CD4-positive, CD25-positive, alpha-beta regulatory T cell (primary cell): ENCODE measurements around the gene RLN3. TPM values are rescaled to one million over a fixed set of nuclear protein-coding genes. Genes with fewer than 3 reads are reported as not detected.
A peak's percentile ranks its signal among the peaks of the same experiment; 100 is the strongest.

ENCODE experiments used
- ATAC-seq, 2 donors: fragments of 150-1000 bp; cut with Tn5 transposase; one replicate each; pipeline ENCODE4 v1.10.0; 2021; ENCODE audit warnings: low read depth in 2 of 2, moderate number of reproducible peaks in 2 of 2, moderate library complexity in 1 of 2
- DNase-seq, 3 donors: peaks; one replicate each; pipeline versions ENCODE4 v3.0.0 to v3.0.0-alpha.2; 2012 to 2022; ENCODE audit warnings: mixed read lengths in 1 of 3
- H3K27ac ChIP-seq: one replicate; pipeline ENCODE4 v1.7.0; 2013; ENCODE audit warnings: mild to moderate bottlenecking, low read length; ENCODE audit not compliant: insufficient read depth, poor library complexity, severe bottlenecking
- H3K27me3 ChIP-seq: one replicate; pipeline ENCODE4 v1.7.0; 2013; ENCODE audit warnings: low read length; ENCODE audit not compliant: control insufficient read depth, insufficient read depth
- H3K36me3 ChIP-seq: one replicate; pipeline ENCODE4 v1.7.0; 2013; ENCODE audit warnings: mild to moderate bottlenecking, low read length, moderate library complexity; ENCODE audit not compliant: control insufficient read depth, insufficient read depth
- H3K4me1 ChIP-seq: 2 replicates; pipeline ENCODE4 v1.7.0; 2013; ENCODE audit warnings: mild to moderate bottlenecking, low read length; ENCODE audit not compliant: insufficient read depth, control insufficient read depth, poor library complexity, severe bottlenecking
- H3K4me3 ChIP-seq: one replicate; pipeline ENCODE4 v1.7.0; 2013; ENCODE audit warnings: low read depth, mild to moderate bottlenecking, low read length, moderate library complexity
- H3K9me3 ChIP-seq, 2 experiments: 1 replicate in 1 of 2; 2 replicates in 1 of 2; pipeline ENCODE4 v1.7.0; 2013; ENCODE audit warnings: low read length in 2 of 2, mild to moderate bottlenecking in 1 of 2, moderate library complexity in 1 of 2; ENCODE audit not compliant: control insufficient read depth in 2 of 2
- H3K27ac Mint-ChIP-seq, 3 donors: one replicate each; pipeline ENCODE4 v1.8.0; 2020 to 2022; ENCODE audit warnings: mild to moderate bottlenecking in 3 of 3, mixed read lengths in 3 of 3, moderate library complexity in 2 of 3
- H3K27me3 Mint-ChIP-seq: one replicate; pipeline ENCODE4 v1.8.0; 2022; ENCODE audit warnings: mild to moderate bottlenecking, mixed read lengths
- H3K36me3 Mint-ChIP-seq: one replicate; pipeline ENCODE4 v1.8.0; 2020; ENCODE audit warnings: mixed read lengths
- H3K4me1 Mint-ChIP-seq, 4 donors: one replicate each; pipeline ENCODE4 v1.8.0; 2020 to 2022; ENCODE audit warnings: mixed read lengths in 4 of 4, mild to moderate bottlenecking in 1 of 4
- H3K4me3 Mint-ChIP-seq, 4 donors: one replicate each; pipeline ENCODE4 v1.8.0; 2020 to 2022; ENCODE audit warnings: mild to moderate bottlenecking in 4 of 4, mixed read lengths in 4 of 4, moderate library complexity in 3 of 4
- H3K9me3 Mint-ChIP-seq, 7 donors: one replicate each; pipeline ENCODE4 v1.8.0; 2020 to 2022; ENCODE audit warnings: mixed read lengths in 7 of 7, mild to moderate bottlenecking in 3 of 7, moderate library complexity in 2 of 7
- polyA plus RNA-seq, 4 donors: library from polyadenylated mRNA; unstranded; fragments of 300-500 nt; fragmentation: Illumina TruSeq; gene quantifications; one replicate each; pipeline ENCODE4 v1.2.3, GENCODE V29; 2021
- total RNA-seq: library from RNA; stranded (reverse); gene quantifications from one replicate; pipeline ENCODE4 v1.2.3, GENCODE V29; 2022

The RLN3 gene
- total and polyA plus RNA-seq, 5 donors from 2014 or later, result 0.55 TPM; not detected in 4

DNA sequence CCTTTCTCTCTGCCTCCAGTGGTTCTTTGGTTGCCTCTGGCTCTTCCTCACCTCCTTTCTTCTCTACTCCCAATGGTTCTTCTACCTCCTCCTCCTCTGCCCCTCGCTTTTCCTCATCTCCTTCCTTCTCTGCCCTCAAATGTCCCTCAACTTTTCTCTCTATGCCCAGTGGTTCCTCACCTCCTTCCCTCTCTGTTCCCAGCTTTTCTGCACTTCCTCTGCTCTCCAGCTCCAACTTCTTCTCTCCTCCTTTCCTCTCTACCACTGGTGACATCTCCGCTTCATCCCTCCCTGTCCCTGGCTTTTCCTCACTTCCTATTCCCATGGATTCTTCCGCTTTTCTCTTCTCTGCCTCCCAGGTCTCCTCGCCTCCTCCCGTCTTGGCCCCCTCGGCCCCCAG is 26.2 kb downstream of the RLN3 start:
- DNase-seq, result no peak

GRCh38 chr19:14054721-14055120 is 26.8 kb downstream of the RLN3 start:
- Mint-ChIP-seq H3K4me1 (peaks cover 0 to 25% (median 8%) of the 10 kb centered on the region in 4 donors), H3K27me3 (peaks cover 30% of the 10 kb centered on the region), H3K9me3 (peaks cover 0 to 3% (median 0%) of the 10 kb centered on the region in 7 donors), H3K4me3 (no peak overlapping the region), H3K27ac (no peak overlapping the region), H3K36me3 (peaks cover 22% of the 10 kb centered on the region)
- H3K4me1 ChIP-seq, result peaks cover 17% of the 10 kb centered on the region
- peaks cover 31% of the 10 kb centered on the region for H3K36me3 ChIP-seq
- H3K27ac ChIP-seq, result no peak overlapping the region
- no peak for DNase-seq
- no peak overlapping the region for H3K4me3 ChIP-seq
- ATAC-seq, result no peak
- peaks cover 8% of the 10 kb centered on the region for H3K27me3 ChIP-seq
- H3K9me3 ChIP-seq, result no peaks in the 10 kb centered on the region

More for the DNA sequence above, 26.2 kb downstream of the RLN3 start:
- Mint-ChIP-seq H3K9me3 (peaks cover 0 to 3% (median 0%) of the 10 kb centered on the region in 7 donors), H3K36me3 (peaks cover 23% of the 10 kb centered on the region), H3K4me1 (peaks cover 0 to 23% (median 8%) of the 10 kb centered on the region in 4 donors), H3K4me3 (no peak overlapping the region), H3K27me3 (peaks cover 25% of the 10 kb centered on the region), H3K27ac (peak overlapping the region in 2 of 3 donors; percentile 33 to 46)
- ATAC-seq, result no peak
- H3K4me1 ChIP-seq, result peaks cover 17% of the 10 kb centered on the region
- no peaks in the 10 kb centered on the region for H3K9me3 ChIP-seq
- no peak overlapping the region for H3K27ac ChIP-seq
- H3K36me3 ChIP-seq, result peaks cover 34% of the 10 kb centered on the region
- peaks cover 8% of the 10 kb centered on the region for H3K27me3 ChIP-seq
- H3K4me3 ChIP-seq, result no peak overlapping the region

DNA sequence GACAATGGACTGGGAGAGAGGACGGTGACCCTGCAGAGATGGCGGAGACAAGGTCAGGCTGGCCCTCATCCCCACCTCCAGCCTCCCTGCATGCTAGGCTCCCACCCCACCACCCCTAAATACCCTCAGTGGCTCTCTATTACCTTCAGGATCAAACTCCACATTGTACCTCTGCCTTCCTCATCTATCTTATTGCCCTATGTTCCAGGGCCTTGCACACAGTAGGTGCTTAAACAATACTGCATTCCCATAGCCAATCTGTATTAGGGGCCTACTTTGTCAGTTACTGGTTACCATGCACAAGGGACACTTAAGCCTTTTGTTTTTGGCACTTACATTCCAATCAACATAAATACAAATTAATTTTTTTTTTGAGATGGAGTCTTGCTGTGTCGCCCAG is 27.4 kb downstream of the RLN3 start:
- peaks cover 0 to 3% (median 0%) of the 10 kb centered on the region in 7 donors for H3K9me3 Mint-ChIP-seq
- no peak overlapping the region for H3K4me3 Mint-ChIP-seq
- H3K27ac ChIP-seq, result no peak overlapping the region
- peaks cover 10% of the 10 kb centered on the region for H3K27me3 ChIP-seq
- H3K4me1 Mint-ChIP-seq, result peaks cover 0 to 29% (median 8%) of the 10 kb centered on the region in 4 donors
- DNase-seq (no peak), ATAC-seq (no peak)
- peaks cover 36% of the 10 kb centered on the region for H3K27me3 Mint-ChIP-seq
- H3K36me3 Mint-ChIP-seq, result peaks cover 16% of the 10 kb centered on the region
- H3K36me3 ChIP-seq, result peaks cover 26% of the 10 kb centered on the region
- no peak overlapping the region for H3K27ac Mint-ChIP-seq
- H3K9me3 ChIP-seq, result no peaks in the 10 kb centered on the region
- no peak overlapping the region for H3K4me3 ChIP-seq
- H3K4me1 ChIP-seq, result peaks cover 17% of the 10 kb centered on the region

DNA sequence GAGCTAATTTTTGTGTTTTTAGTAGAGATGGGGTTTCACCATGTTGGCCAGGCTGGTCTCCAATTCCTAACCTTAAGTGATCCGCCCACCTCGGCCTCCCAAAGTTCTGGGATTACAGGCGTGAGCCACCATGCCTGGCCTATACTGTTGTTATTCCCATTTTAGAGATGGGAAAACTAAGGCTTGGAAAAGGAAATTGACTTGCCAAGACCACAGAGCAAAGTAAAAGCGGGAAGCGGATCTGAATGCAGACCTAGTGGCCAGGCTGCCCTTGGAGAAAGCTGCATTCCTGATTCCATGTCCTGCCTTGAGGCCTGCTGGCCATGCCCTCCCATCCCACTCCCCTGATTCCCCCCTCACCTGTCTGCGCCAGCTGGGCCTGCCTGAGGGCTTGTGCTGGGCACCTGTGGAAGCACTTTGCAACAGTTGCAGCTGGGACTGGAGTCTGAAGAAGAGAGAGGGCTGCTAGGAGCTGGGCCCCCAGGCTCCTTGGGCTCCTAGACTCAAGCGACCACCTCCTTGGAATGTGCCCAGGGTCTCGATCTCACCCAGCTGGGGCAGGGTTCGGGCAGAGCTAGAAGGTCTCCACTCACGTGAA is 28.2 kb downstream of the RLN3 start:
- H3K9me3 Mint-ChIP-seq, result peaks cover 0 to 3% (median 0%) of the 10 kb centered on the region in 7 donors
- Histone ChIP-seq H3K9me3 (no peaks in the 10 kb centered on the region), H3K4me3 (no peak overlapping the region), H3K4me1 (peaks cover 17% of the 10 kb centered on the region), H3K36me3 (peaks cover 19% of the 10 kb centered on the region), H3K27ac (no peak overlapping the region), H3K27me3 (peaks cover 11% of the 10 kb centered on the region)
- H3K36me3 Mint-ChIP-seq, result peaks cover 14% of the 10 kb centered on the region
- H3K27me3 Mint-ChIP-seq, result peaks cover 42% of the 10 kb centered on the region
- H3K4me3 Mint-ChIP-seq, result no peak overlapping the region
- no peak overlapping the region for H3K27ac Mint-ChIP-seq
- peaks cover 0 to 29% (median 8%) of the 10 kb centered on the region in 4 donors for H3K4me1 Mint-ChIP-seq
- ATAC-seq, result no peak
- no peak for DNase-seq

DNA sequence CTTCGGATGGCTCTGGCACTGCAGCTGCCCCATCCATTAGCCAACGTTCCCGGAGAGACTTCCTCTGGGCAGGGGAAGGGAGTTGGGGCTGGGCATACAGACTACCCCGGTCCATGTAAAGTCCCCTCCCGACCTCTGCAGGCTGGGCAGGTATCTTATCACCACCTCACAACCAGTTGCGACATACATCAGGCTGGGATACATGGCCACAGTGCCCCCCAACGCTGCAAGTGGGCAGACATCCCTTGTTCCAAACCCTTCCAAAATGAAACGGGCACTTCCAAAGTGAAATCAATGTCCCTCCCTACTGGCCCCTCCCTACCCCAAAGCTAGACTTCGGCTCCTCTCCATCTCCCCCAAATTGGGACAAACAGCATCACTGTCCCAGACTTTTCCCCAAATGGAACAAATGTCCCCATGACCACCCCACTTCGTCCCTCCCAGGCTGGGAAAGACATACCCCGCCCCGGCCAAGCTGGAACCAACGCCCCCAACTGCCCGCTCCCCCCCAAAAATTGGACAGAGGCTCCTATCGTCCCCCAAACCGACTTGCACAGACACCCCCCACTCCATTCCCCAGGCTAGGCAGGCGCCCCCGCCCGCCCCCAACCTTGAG is 28.9 kb downstream of the RLN3 start:
- Mint-ChIP-seq H3K9me3 (peaks cover 0 to 3% (median 0%) of the 10 kb centered on the region in 7 donors), H3K27ac (no peak overlapping the region), H3K36me3 (peaks cover 10% of the 10 kb centered on the region), H3K4me3 (peak overlapping the region in 1 of 4 donors; percentile 29), H3K27me3 (peaks cover 45% of the 10 kb centered on the region), H3K4me1 (peaks cover 0 to 29% (median 8%) of the 10 kb centered on the region in 4 donors)
- no peak for DNase-seq
- no peak overlapping the region for H3K27ac ChIP-seq
- no peaks in the 10 kb centered on the region for H3K9me3 ChIP-seq
- H3K27me3 ChIP-seq, result peaks cover 11% of the 10 kb centered on the region
- no peak for ATAC-seq
- peaks cover 14% of the 10 kb centered on the region for H3K36me3 ChIP-seq
- peaks cover 17% of the 10 kb centered on the region for H3K4me1 ChIP-seq
- H3K4me3 ChIP-seq, result no peak overlapping the region

- peaks cover 0 to 29% (median 8%) of the 10 kb centered on the region in 4 donors for H3K4me1 Mint-ChIP-seq
- H3K27me3 Mint-ChIP-seq, result peaks cover 45% of the 10 kb centered on the region
- no peaks in the 10 kb centered on the region for H3K9me3 Mint-ChIP-seq
- H3K4me1 ChIP-seq, result peaks cover 17% of the 10 kb centered on the region
- ATAC-seq (no peak), DNase-seq (no peak)
- H3K36me3 ChIP-seq, result no peaks in the 10 kb centered on the region
- no peaks in the 10 kb centered on the region for H3K9me3 ChIP-seq
- no peak overlapping the region for H3K27ac ChIP-seq
- no peak overlapping the region for H3K4me3 ChIP-seq
- H3K36me3 Mint-ChIP-seq, result no peaks in the 10 kb centered on the region
- H3K27ac Mint-ChIP-seq, result peak overlapping the region in 1 of 3 donors; percentile 66
- peak overlapping the region in 2 of 4 donors; percentile 44 to 62 for H3K4me3 Mint-ChIP-seq
- peaks cover 11% of the 10 kb centered on the region for H3K27me3 ChIP-seq
These were observed 30.5 kb downstream of the RLN3 start for GRCh38 chr19:14058182-14059092.

GRCh38 chr19:14059093-14059480 is 31.1 kb downstream of the RLN3 start:
- no peaks in the 10 kb centered on the region for H3K36me3 ChIP-seq
- H3K27me3 Mint-ChIP-seq, result peaks cover 45% of the 10 kb centered on the region
- H3K4me3 Mint-ChIP-seq, result peak overlapping the region in 2 of 4 donors; percentile 44 to 62
- no peaks in the 10 kb centered on the region for H3K9me3 Mint-ChIP-seq
- H3K4me1 ChIP-seq, result peaks cover 17% of the 10 kb centered on the region
- H3K4me3 ChIP-seq, result no peak overlapping the region
- no peaks in the 10 kb centered on the region for H3K36me3 Mint-ChIP-seq
- peaks cover 0 to 26% (median 6%) of the 10 kb centered on the region in 4 donors for H3K4me1 Mint-ChIP-seq
- no peaks in the 10 kb centered on the region for H3K9me3 ChIP-seq
- H3K27ac ChIP-seq, result no peak overlapping the region
- peaks cover 11% of the 10 kb centered on the region for H3K27me3 ChIP-seq
- ATAC-seq (no peak), DNase-seq (peak in 1 of 3 donors; percentile 35)
- H3K27ac Mint-ChIP-seq, result no peak overlapping the region
